GM23248 (cell line): Measurements from ENCODE around the gene SNX27. TPM values are rescaled to one million over a fixed set of nuclear protein-coding genes. Genes with fewer than 3 reads are reported as not detected.
"Not testable (repeated sequence)": the region's sequence is repeated elsewhere in the genome, so short reads cannot be mapped to it uniquely, and the experiment has no call there.

ENCODE experiments used
- DNase-seq: peaks from one replicate; pipeline ENCODE4 v3.0.0-alpha.2; 2015
- H2AFZ ChIP-seq: fragments of 200-600 bp; sonication (generic); 2 replicates; pipeline ENCODE4 v1.6.1; 2016; ENCODE audit warnings: antibody characterized with exemption
- H3F3A ChIP-seq: fragments of 200-600 bp; sonication (generic); 2 replicates; pipeline ENCODE4 v1.6.1; 2016; ENCODE audit warnings: mild to moderate bottlenecking, antibody characterized with exemption, mixed run types; ENCODE audit not compliant: insufficient read depth
- H3K27ac ChIP-seq: fragments of 200-600 bp; sonication (generic); 2 replicates; pipeline ENCODE4 v1.5.1; 2016; ENCODE audit warnings: mild to moderate bottlenecking
- H3K27me3 ChIP-seq: fragments of 200-600 bp; sonication (generic); replicated peaks from 2 replicates; pipeline ENCODE4 v1.6.1; 2016; ENCODE audit warnings: mild to moderate bottlenecking; ENCODE audit not compliant: insufficient read depth
- H3K36me3 ChIP-seq: fragments of 200-600 bp; sonication (generic); 2 replicates; pipeline ENCODE4 v1.6.1; 2016; ENCODE audit warnings: low read depth, mild to moderate bottlenecking
- H3K4me1 ChIP-seq: fragments of 200-600 bp; sonication (generic); 2 replicates; pipeline ENCODE4 v1.6.1; 2016; ENCODE audit warnings: mild to moderate bottlenecking; ENCODE audit not compliant: insufficient read depth
- H3K4me2 ChIP-seq: fragments of 200-600 bp; sonication (generic); one replicate; pipeline ENCODE4 v1.6.1; 2016; ENCODE audit warnings: mild to moderate bottlenecking; ENCODE audit not compliant: unreplicated experiment
- H3K4me3 ChIP-seq: fragments of 200-600 bp; sonication (generic); 2 replicates; pipeline ENCODE4 v1.5.1; 2016; ENCODE audit warnings: mild to moderate bottlenecking
- H3K79me2 ChIP-seq: fragments of 200-600 bp; sonication (generic); 2 replicates; pipeline ENCODE4 v1.6.1; 2016; ENCODE audit warnings: mild to moderate bottlenecking; ENCODE audit not compliant: insufficient read depth
- H3K9ac ChIP-seq: fragments of 200-600 bp; sonication (generic); 2 replicates; pipeline ENCODE4 v1.6.1; 2016; ENCODE audit warnings: mild to moderate bottlenecking
- H3K9me2 ChIP-seq: fragments of 200-600 bp; sonication (generic); 2 replicates; pipeline ENCODE4 v1.6.1; 2016; ENCODE audit warnings: mixed run types, mild to moderate bottlenecking, moderate library complexity; ENCODE audit not compliant: insufficient read depth
- H3K9me3 ChIP-seq: fragments of 200-600 bp; sonication (generic); one replicate; pipeline ENCODE4 v1.6.1; 2017; ENCODE audit warnings: low read depth
- H4K20me1 ChIP-seq: fragments of 200-600 bp; sonication (generic); 2 replicates; pipeline ENCODE4 v1.6.0; 2016; ENCODE audit not compliant: insufficient read depth
- EZH2 ChIP-seq: fragments of 200-600 bp; sonication (generic); IDR thresholded peaks from 2 replicates; pipeline ENCODE4 v1.6.1; 2018; ENCODE audit warnings: antibody characterized with exemption, mild to moderate bottlenecking; ENCODE audit not compliant: insufficient read depth, poor library complexity, severe bottlenecking
- EZH2phosphoT487 ChIP-seq: fragments of 200-600 bp; sonication (generic); IDR thresholded peaks from 2 replicates; pipeline ENCODE4 v1.6.1; 2018; ENCODE audit warnings: antibody characterized with exemption, moderate library complexity, mild to moderate bottlenecking, low read depth; ENCODE audit not compliant: insufficient read depth
- WGBS, 2 experiments: methylation state at CpG; one replicate each; pipeline ENCODE4 v1.1.6; 2015 to 2017; ENCODE audit warnings: low lambda C conversion rate in 2 of 2, low coverage in 1 of 2; ENCODE audit errors: missing lambda C conversion rate in 2 of 2; 5-methylcytosine and 5-hydroxymethylcytosine counted together
- in situ Hi-C: fragments of 300-500 bp; cut with MboI; formaldehyde crosslinking; loops from 2 replicates; pipeline ENCODE4 v1.15.0; 2020
- polyA plus RNA-seq: library from polyadenylated mRNA; unstranded; fragments of >200 nt; fragmentation: Nextera tagmentation; extraction: Ambion mirVana; gene quantifications from 2 replicates; pipeline ENCODE4 v1.2.1, GENCODE V29; 2016
- total RNA-seq: library from RNA; depleted of rRNA; stranded (reverse); fragments of >200 nt; shearing (Covaris generic); gene quantifications from 2 replicates; pipeline ENCODE4 v1.2.3, GENCODE V29; 2014

The SNX27 gene
- total and polyA plus RNA-seq, 2 experiments from 2014 or later: 12.0 to 18.0 TPM

DNA sequence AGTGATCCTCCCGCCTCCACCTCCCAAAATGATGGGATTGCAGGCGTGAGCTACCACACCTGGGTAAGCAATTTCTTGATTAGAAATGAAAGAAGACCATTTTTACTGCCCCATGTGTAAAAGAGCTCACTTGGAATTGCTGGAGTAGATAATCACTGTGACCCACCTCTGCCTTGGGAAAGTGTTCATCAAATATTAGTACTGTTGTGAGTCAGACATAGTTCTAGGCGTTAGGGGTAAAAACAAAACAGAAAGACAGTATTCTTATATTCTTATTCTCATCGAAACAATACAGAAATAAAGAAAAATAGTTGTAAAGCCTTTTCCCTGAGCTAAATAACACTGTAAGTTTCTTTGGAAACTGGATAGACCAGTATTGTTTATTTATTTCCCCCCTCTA lies 68.5 kb downstream of the SNX27 start:
- H3F3A ChIP-seq: peaks cover 16% of the 10 kb centered on the region
- peaks cover 5% of the 10 kb centered on the region; the same call in 1 of the 2 replicates for H3K36me3 ChIP-seq
- no peak overlapping the region for H3K9ac ChIP-seq
- WGBS, 2 experiments: 63 to 67% methylated on average over 4 of the region's 4 CpGs
- no peaks in the 10 kb centered on the region for H3K9me3 ChIP-seq
- TF ChIP-seq EZH2phosphoT487 (no peak), EZH2 (no peak)
- H3K4me2 ChIP-seq: peak overlapping the region; percentile 71
- H3K4me3 ChIP-seq: peak overlapping the region; percentile 31
- H3K79me2 ChIP-seq: no peaks in the 10 kb centered on the region
- peak; percentile 63 for DNase-seq
- in situ Hi-C loops: no loop called here
- H4K20me1 ChIP-seq: no peaks in the 10 kb centered on the region
- peak overlapping the region; percentile 62 for H3K27ac ChIP-seq
- no peaks in the 10 kb centered on the region for H3K27me3 ChIP-seq
- H3K4me1 ChIP-seq: peaks cover 22% of the 10 kb centered on the region
- H2AFZ ChIP-seq: peak overlapping the region; percentile 34
- H3K9me2 ChIP-seq: no peaks in the 10 kb centered on the region

DNA sequence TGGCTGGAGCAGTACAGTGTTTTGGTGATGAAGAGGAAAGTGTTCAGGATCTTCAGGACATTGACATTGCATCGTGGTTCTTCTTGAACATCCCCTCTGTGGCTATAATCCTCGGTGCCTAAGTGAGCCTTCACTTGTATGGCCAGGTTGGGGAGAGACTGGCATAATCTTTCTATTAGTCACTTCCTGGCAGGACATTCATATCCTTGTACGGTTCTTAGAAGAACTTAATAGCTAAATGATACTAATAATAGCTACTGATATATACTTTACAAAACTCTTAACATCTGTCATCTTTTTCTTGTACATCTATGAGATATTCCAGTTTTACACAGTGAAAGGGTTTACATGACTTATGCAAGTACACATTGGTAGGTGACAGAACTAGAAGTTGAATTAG lies 69.0 kb downstream of the SNX27 start:
- H3K9ac ChIP-seq: no peak overlapping the region
- peak overlapping the region; percentile 31 for H3K4me3 ChIP-seq
- H4K20me1 ChIP-seq: no peaks in the 10 kb centered on the region
- H3K36me3 ChIP-seq: peaks cover 6% of the 10 kb centered on the region; the same call in 1 of the 2 replicates
- H2AFZ ChIP-seq: peak overlapping the region; percentile 34
- no peaks in the 10 kb centered on the region for H3K9me2 ChIP-seq
- H3F3A ChIP-seq: peaks cover 16% of the 10 kb centered on the region
- peak overlapping the region; percentile 62 for H3K27ac ChIP-seq
- H3K79me2 ChIP-seq: no peaks in the 10 kb centered on the region
- peak; percentile 82 for DNase-seq
- in situ Hi-C loops: no loop called here
- TF ChIP-seq EZH2phosphoT487: no peak
- TF ChIP-seq EZH2: no peak
- H3K27me3 ChIP-seq: no peaks in the 10 kb centered on the region
- H3K4me2 ChIP-seq: peak overlapping the region; percentile 71
- peaks cover 22% of the 10 kb centered on the region for H3K4me1 ChIP-seq
- no peaks in the 10 kb centered on the region for H3K9me3 ChIP-seq
- 0 to 2% methylated on average over 3 of the region's 3 CpGs for WGBS, 2 experiments

DNA sequence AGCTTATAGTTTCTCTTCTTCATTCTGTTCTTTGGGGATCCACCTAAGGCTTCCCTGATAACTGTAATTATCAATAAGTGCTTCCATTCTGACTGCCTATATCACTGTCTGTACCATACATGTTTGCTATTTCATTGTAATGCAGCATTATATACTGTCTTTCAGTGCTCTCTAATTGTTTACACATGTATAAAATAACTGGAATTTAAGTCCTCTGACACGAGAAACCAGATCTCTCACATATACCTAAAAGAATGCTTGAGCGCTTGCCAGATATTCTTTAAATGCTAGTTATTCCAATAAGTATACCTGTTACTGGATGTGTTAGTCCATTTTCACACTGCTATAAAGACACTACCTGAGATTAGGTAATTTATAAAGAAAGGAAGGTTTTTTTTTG lies 70.1 kb downstream of the SNX27 start:
- Histone ChIP-seq H3K27me3 (no peaks in the 10 kb centered on the region), H3K36me3 (peaks cover 6% of the 10 kb centered on the region; the same call in 1 of the 2 replicates), H3F3A (peaks cover 16% of the 10 kb centered on the region), H3K9ac (no peak overlapping the region), H3K9me2 (no peaks in the 10 kb centered on the region), H3K4me2 (no peak overlapping the region), H4K20me1 (no peaks in the 10 kb centered on the region), H3K9me3 (no peaks in the 10 kb centered on the region), H3K4me1 (peaks cover 22% of the 10 kb centered on the region), H2AFZ (no peak overlapping the region), H3K27ac (no peak overlapping the region), H3K79me2 (no peaks in the 10 kb centered on the region), H3K4me3 (no peak overlapping the region)
- in situ Hi-C loops: no loop called here
- whole genome bisulfite sequencing, 2 experiments: 87 to 88% methylated on average over 2 of the region's 2 CpGs
- DNase-seq: no peak
- TF ChIP-seq EZH2phosphoT487 (no peak), EZH2 (no peak)

DNA sequence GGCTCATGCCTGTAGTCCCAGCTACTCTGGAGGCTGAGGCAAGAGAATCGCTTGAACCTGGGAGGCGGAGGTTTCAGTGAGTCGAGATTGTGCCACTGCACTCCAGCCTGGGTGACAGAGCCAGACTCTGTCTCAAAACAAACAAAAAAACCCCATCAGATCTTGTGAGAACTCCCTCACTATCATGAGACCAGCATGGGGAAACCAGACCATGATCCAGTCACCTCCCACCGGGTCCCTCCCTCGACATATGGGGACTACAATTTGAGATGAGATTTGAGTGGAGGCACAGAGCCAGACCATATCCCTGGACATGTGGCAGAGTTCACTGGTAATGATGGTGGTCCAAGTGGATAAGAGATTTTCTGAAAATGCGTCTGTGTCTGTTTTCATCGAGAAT lies 71.1 kb downstream of the SNX27 start:
- WGBS, 2 experiments: 89 to 91% methylated on average over 7 of the region's 7 CpGs
- H3K9me3 ChIP-seq, H3K4me2 ChIP-seq, H2AFZ ChIP-seq, in situ Hi-C loops, DNase-seq, H3K36me3 ChIP-seq, H3K27me3 ChIP-seq, H3K27ac ChIP-seq, H3K79me2 ChIP-seq, H3K9ac ChIP-seq, H3K4me3 ChIP-seq, H4K20me1 ChIP-seq, H3K9me2 ChIP-seq: not testable (repeated sequence)
- H3F3A ChIP-seq: peaks cover 16% of the 10 kb centered on the region
- H3K4me1 ChIP-seq: peaks cover 22% of the 10 kb centered on the region

DNA sequence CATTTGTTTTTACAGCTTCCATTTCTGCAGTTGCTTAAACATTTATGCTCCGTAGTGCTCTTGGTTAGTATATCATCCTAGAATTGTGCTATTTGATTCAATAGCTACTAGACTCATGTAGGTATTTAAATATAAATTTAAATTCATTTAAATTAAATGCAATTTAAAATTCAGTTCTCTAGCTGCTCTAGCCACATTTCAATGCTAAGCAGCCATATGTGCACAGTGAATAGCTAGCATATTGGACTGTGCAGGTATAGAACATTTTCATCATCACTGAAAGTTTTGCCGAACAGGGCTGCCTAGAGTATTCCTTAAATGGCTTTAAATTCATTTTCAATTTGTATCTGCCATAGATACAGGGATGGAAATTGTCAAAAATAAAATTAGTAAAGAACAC lies 72.3 kb downstream of the SNX27 start:
- H2AFZ ChIP-seq: no peak overlapping the region
- H3K27ac ChIP-seq: no peak overlapping the region
- no peak for DNase-seq
- no peaks in the 10 kb centered on the region for H3K9me2 ChIP-seq
- H3K4me3 ChIP-seq: no peak overlapping the region
- H3K4me1 ChIP-seq: peaks cover 22% of the 10 kb centered on the region
- H3K27me3 ChIP-seq: no peaks in the 10 kb centered on the region
- no peak for TF ChIP-seq EZH2
- TF ChIP-seq EZH2phosphoT487: no peak
- H3K79me2 ChIP-seq: no peaks in the 10 kb centered on the region
- WGBS, 2 experiments: 83 to 88% methylated on average over 2 of the region's 2 CpGs
- H3K9ac ChIP-seq: no peak overlapping the region
- peaks cover 16% of the 10 kb centered on the region for H3F3A ChIP-seq
- H3K36me3 ChIP-seq: peaks cover 6% of the 10 kb centered on the region; the same call in 1 of the 2 replicates
- H3K9me3 ChIP-seq: no peaks in the 10 kb centered on the region
- no peaks in the 10 kb centered on the region for H4K20me1 ChIP-seq
- H3K4me2 ChIP-seq: no peak overlapping the region
- in situ Hi-C loops: no loop called here
